K562 (cell line): Measurements from ENCODE around the gene TMEM30A. TPM values are rescaled to one million over a fixed set of nuclear protein-coding genes. Genes with fewer than 3 reads are reported as not detected.
A peak's percentile ranks its signal among the peaks of the same experiment; 100 is the strongest.

Source experiments
- BRF1 ChIP-seq: IDR thresholded peaks from 3 replicates; pipeline ENCODE4 v1.6.1; 2011; ENCODE audit warnings: borderline replicate concordance, mild to moderate bottlenecking; ENCODE audit not compliant: insufficient read length; ENCODE audit errors: extremely low read depth
- EGR1 ChIP-seq: fragments of 450-650 bp; conservative IDR thresholded peaks from 2 replicates; pipeline ENCODE4 v1.6.1; 2017; ENCODE audit warnings: mild to moderate bottlenecking
- MAFK ChIP-seq: IDR thresholded peaks from 2 replicates; pipeline ENCODE4 v1.6.1; 2011; ENCODE audit warnings: low read length, improper control_type of control experiment
- MCM3 ChIP-seq: fragments of 450-650 bp; IDR thresholded peaks from 2 replicates; pipeline ENCODE4 v1.6.1; 2016
- SMARCC2 ChIP-seq: fragments of 450-650 bp; IDR thresholded peaks from 2 replicates; pipeline ENCODE4 v1.6.1; 2017; ENCODE audit warnings: antibody characterized with exemption, moderate library complexity, mild to moderate bottlenecking, low read depth
- SP2 ChIP-seq: IDR thresholded peaks from 2 replicates; pipeline ENCODE4 v1.6.1; 2011; ENCODE audit warnings: mild to moderate bottlenecking, low read depth, low read length, moderate library complexity; ENCODE audit not compliant: poor library complexity, severe bottlenecking; ENCODE audit errors: extremely low read depth
- STAT5A ChIP-seq: IDR thresholded peaks from 2 replicates; pipeline ENCODE4 v1.6.1; 2012; ENCODE audit warnings: low read length, inconsistent platforms, borderline replicate concordance
- ZNF316 ChIP-seq: fragments of 450-650 bp; IDR thresholded peaks from 2 replicates; pipeline ENCODE4 v1.6.1; 2016
- polyA plus RNA-seq, 8 experiments: library from polyadenylated mRNA; depleted of rRNA in 4 of 8; stranded (reverse) in 5 of 8; unstranded in 3 of 8; fragments of >200 nt; fragmentation: Nextera tagmentation in 2 of 8; fragmentation: Illumina TruSeq in 1 of 8; extraction: Ambion mirVana in 2 of 8; extraction: Trizol in 1 of 8; gene quantifications; 2 replicates each; pipeline versions ENCODE4 v1.2.1 to v1.2.3, GENCODE V29; 2011 to 2014; ENCODE audit warnings: inconsistent platforms in 1 of 8, missing spikeins in 1 of 8
- total RNA-seq, 7 experiments: library from RNA; depleted of rRNA in 6 of 7; stranded (reverse); fragments of >200 nt in 6 of 7; fragmentation: Illumina TruSeq in 2 of 7; extraction: Trizol in 2 of 7; gene quantifications; 2 replicates each; pipeline versions ENCODE4 v1.2.1 to v1.2.3, GENCODE V29; 2011 to 2021; ENCODE audit warnings: low replicate concordance in 1 of 7
- TF ChIP-seq, protein P1 (sequence below): fragments of 200-800 bp; sonication (Bioruptor generic); IDR thresholded peaks from 2 replicates; pipeline ENCODE4 v1.6.1; 2017; ENCODE audit warnings: missing genetic modification characterization, missing compliant biosample characterization
- TF ChIP-seq, protein P2 (sequence below): IDR thresholded peaks from 2 replicates; pipeline ENCODE4 v1.6.1; 2011; ENCODE audit not compliant: insufficient read length; ENCODE audit errors: extremely low read depth
- TF ChIP-seq, protein P3 (sequence below): fragments of 450-650 bp; IDR thresholded peaks from 2 replicates; pipeline ENCODE4 v1.6.1; 2016

Gene TMEM30A
- total and polyA plus RNA-seq, 9 of the 15 experiments (the other 6 are each of a cell fraction or from before 2014, with no cell fraction given) = 6.5 to 31.2 (median 16.3) TPM

DNA sequence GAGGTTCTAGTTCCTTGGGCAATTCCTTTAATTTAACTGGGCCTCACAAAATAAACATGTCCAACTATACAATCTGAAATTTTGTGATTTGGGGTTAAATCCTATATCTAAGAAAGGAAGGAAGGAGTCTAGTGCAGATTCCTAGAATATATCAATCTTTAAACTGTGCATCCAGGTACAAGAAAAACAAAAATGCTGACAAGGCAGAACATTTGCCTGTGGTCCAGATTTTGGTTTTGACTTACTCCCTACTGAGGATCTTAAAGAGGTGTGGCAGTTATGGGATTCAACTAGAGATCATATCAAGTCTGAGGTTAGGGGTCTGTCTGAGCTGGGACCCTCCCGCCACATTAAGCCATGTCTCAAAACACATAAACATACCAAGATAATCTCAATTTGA, 23.3 kb downstream of the TMEM30A start (continued):
- TF ChIP-seq, protein P1, sequence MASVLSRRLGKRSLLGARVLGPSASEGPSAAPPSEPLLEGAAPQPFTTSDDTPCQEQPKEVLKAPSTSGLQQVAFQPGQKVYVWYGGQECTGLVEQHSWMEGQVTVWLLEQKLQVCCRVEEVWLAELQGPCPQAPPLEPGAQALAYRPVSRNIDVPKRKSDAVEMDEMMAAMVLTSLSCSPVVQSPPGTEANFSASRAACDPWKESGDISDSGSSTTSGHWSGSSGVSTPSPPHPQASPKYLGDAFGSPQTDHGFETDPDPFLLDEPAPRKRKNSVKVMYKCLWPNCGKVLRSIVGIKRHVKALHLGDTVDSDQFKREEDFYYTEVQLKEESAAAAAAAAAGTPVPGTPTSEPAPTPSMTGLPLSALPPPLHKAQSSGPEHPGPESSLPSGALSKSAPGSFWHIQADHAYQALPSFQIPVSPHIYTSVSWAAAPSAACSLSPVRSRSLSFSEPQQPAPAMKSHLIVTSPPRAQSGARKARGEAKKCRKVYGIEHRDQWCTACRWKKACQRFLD (CRISPR knock-in tag) = no peak
- TF ChIP-seq, protein P2, sequence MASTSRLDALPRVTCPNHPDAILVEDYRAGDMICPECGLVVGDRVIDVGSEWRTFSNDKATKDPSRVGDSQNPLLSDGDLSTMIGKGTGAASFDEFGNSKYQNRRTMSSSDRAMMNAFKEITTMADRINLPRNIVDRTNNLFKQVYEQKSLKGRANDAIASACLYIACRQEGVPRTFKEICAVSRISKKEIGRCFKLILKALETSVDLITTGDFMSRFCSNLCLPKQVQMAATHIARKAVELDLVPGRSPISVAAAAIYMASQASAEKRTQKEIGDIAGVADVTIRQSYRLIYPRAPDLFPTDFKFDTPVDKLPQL = no peak
- TF ChIP-seq, protein P3, sequence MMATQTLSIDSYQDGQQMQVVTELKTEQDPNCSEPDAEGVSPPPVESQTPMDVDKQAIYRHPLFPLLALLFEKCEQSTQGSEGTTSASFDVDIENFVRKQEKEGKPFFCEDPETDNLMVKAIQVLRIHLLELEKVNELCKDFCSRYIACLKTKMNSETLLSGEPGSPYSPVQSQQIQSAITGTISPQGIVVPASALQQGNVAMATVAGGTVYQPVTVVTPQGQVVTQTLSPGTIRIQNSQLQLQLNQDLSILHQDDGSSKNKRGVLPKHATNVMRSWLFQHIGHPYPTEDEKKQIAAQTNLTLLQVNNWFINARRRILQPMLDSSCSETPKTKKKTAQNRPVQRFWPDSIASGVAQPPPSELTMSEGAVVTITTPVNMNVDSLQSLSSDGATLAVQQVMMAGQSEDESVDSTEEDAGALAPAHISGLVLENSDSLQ = no peak
- no peak for TF ChIP-seq SMARCC2
- TF ChIP-seq EGR1 = no peak
- no peak for TF ChIP-seq STAT5A
- TF ChIP-seq MAFK = peak; percentile 96
- TF ChIP-seq SP2 = no peak
- no peak for TF ChIP-seq BRF1
- TF ChIP-seq ZNF316 = peak; percentile 92
- TF ChIP-seq MCM3 = no peak
